22Rv1 (cell line): Measurements from ENCODE around the gene WNT7A.
"Not testable (repeated sequence)": the region's sequence is repeated elsewhere in the genome, so short reads cannot be mapped to it uniquely, and the experiment has no call there.

Experiments used
- H3K27ac ChIP-seq: fragments of 450-650 bp; 2 replicates; pipeline ENCODE4 v1.5.1; 2017
- ZFX ChIP-seq: fragments of 450-650 bp; IDR thresholded peaks from 2 replicates; pipeline ENCODE4 v1.6.1; 2017; ENCODE audit warnings: antibody characterized with exemption, borderline replicate concordance
- TF ChIP-seq, protein P1 (sequence below): fragments of 450-650 bp; IDR thresholded peaks from 2 replicates; pipeline ENCODE4 v1.5.1; 2017; ENCODE audit warnings: mild to moderate bottlenecking

The WNT7A gene

DNA sequence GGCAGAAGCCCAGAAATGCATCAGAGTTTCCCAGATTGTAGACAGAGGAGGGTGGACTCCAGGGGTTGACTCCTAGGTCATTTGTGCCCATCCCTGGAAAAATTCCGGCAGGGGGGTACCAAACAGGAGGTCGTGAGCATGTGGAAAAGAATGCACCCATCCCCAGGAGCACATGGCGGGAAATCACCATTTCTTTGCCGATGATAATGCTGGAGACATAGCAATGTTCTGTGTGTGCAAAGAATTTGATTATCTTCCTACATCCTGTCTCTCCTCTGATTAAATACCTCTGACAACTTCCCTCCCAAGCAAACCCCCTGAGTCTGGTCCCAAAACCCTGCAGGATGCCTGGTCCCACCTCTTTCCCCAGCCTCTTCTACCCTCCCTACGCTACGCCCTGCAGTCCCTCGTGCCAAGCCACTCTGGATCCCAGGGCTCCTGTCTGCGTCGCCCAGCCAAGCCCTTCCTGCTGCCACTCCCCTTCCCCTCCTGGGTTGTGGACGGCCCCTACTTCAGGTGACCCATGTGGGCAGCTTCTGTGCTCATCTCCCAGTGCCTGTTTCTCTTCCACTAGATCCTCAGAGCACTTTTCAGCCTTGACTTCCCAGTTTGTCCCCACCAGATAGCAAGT is 15.8 kb downstream of the WNT7A start:
- no peak overlapping the region for H3K27ac ChIP-seq

DNA sequence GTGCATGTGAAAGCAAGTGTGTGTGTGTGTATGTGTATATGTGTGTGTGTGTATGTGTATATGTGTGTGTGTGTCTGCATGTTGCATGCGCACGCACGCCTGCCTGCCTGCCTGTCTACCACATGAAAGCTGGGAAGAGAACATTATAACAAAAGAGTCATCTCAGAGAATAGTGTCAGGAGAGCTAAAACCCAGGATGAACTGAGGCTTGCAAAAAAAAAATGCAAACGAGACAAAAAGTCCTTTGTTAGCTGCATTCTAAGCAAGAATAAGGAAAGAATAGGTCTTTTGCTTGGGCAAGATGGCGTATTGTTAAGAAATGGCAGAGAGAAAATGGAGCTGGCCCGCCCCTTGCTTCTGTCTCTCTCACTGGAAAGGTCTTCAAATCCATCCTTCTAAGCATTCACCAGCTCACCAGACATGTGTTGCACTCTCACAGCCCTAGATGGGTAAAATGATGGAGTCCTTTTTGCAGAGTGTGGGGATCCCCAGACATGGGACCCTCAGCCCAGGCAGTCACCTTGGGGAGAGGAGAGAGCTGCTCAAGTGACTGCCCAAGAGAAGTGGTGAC is 16.4 kb downstream of the WNT7A start:
- TF ChIP-seq, protein P1, sequence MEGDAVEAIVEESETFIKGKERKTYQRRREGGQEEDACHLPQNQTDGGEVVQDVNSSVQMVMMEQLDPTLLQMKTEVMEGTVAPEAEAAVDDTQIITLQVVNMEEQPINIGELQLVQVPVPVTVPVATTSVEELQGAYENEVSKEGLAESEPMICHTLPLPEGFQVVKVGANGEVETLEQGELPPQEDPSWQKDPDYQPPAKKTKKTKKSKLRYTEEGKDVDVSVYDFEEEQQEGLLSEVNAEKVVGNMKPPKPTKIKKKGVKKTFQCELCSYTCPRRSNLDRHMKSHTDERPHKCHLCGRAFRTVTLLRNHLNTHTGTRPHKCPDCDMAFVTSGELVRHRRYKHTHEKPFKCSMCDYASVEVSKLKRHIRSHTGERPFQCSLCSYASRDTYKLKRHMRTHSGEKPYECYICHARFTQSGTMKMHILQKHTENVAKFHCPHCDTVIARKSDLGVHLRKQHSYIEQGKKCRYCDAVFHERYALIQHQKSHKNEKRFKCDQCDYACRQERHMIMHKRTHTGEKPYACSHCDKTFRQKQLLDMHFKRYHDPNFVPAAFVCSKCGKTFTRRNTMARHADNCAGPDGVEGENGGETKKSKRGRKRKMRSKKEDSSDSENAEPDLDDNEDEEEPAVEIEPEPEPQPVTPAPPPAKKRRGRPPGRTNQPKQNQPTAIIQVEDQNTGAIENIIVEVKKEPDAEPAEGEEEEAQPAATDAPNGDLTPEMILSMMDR, result no peak
- TF ChIP-seq ZFX, result no peak
- no peak overlapping the region for H3K27ac ChIP-seq

More for the DNA sequence above, 15.8 kb downstream of the WNT7A start:
- TF ChIP-seq, protein P1, result no peak
- TF ChIP-seq ZFX, result no peak

DNA sequence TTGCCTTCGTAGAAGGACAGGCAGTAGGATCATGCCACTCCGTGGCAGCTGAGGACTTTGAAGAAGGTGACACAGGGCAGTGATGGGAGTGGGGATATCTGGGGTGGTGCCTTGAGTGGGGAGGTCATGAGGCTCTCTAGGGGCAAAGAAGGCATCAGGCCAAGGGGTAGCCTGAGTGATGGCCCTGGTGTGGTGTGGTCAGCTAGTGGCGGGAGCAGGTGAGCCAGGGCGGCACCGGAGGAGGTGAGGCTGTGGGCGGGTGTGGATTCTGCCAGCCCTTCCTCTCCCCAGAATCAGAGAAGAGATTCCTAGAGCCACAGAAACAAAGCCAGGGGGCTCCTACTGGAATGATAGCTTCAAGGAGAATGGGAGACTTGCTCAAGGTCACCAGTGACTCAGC is 18.4 kb downstream of the WNT7A start:
- H3K27ac ChIP-seq, result no peak overlapping the region
- TF ChIP-seq ZFX, result no peak

DNA sequence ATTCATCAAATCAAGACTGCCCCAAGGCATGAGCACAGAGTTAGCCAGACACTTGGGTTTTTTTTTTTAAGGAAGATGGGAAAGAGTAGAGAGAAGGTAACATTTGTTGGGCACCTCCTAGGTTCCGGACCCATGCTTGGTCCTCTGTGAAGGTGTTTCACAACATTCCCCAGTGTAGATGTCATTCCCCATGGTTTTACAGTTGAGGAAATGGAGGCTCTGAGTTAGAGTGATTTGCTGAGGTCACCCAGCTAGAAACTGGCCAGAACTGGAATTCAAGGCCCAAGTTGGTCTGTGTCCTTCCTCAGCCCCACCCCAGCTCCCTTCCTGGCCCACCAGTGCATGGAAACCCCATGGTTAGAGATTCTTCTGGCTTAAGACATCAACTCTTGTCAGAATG is 19.9 kb downstream of the WNT7A start:
- H3K27ac ChIP-seq, result no peak overlapping the region
- TF ChIP-seq, protein P1, result no peak
- TF ChIP-seq ZFX, result no peak

DNA sequence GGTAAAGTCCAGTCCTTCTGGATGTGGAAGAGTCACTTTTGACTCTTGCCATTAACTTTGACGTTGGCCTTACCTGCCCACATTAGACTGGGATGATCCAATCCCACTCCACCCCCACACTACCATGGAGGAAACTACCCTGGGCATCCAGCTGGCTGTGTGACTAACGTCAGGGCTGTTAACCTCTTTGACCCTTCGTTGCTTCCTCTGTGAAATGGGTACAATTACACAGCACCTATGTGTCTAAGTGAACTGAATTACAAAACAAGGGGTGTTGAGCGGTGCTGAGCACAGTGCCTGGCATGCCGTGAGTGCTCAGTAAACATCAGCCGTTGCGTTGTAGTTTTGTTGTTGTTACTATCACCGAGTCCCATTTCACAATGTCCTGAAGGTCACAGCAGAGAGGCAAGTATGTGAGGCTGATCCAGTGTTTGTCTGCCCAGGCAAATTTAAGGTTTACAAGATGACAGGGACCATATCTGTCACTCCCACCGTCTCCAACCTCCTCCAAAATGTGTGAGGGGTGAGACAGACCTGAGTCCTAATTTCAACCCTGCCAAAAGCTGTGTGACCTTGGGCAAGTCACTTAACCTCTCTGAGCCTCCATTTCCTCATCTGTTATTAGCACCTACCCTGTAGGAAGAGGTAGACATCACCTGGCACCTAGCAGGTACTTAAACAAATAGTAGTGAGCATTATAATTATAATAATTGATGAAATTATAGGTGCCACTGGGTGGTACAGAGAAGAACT is 20.9 kb downstream of the WNT7A start:
- H3K27ac ChIP-seq, result no peak overlapping the region
- no peak for TF ChIP-seq ZFX
- TF ChIP-seq, protein P1, result no peak

DNA sequence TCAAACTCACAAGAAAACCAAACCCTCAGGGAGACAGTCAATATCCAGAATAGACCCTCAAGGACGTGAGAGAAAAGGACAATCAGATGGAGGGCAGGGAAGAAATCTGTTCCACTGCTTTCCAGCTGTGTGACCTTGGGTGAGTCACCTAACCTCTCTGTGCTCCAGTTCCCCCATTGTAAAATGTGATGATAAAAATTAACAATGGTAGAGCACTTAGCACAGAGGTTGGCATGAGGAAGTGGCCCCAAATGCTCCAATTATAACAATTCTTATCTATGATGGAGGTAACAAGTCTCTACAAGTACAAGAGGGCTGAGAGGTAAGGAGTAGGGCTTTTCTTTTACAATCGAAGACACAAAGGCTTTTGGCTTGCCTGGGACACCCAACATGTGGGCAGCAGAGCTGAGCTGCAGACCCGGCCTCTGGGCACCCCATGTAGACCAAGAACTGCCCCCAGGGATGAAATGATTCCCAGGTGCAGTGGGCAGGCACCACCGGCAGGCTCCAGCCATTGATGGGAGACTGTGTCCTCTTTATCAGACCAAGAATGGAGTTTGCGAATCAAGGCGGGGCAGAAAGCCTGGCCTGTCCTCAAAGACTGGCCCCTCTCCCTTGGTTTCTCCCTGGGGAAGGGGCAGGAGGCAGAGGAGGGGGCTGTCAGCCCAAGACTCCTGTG is 22.0 kb downstream of the WNT7A start:
- H3K27ac ChIP-seq, result no peak overlapping the region
- TF ChIP-seq ZFX, result no peak
- TF ChIP-seq, protein P1, result no peak

DNA sequence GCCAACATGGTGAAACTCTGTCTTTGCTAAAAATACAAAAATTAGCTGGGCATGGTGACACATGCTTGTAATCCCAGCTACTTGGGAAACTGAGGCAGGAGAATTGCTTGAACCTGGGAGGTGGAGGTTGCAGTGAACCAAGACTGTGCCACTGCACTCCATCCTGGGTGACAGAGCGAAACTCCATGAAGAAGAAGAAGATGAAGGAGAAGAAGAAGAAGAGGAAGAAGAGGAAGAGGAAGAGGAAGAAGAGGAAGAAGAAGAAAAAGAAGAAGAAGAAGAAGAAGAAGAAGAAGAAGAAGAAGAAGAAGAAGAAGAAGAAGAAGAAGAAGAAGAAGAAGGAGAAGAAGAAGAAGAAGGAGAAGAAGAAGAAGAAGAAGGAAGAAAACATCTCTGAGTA is 23.2 kb downstream of the WNT7A start:
- H3K27ac ChIP-seq, result not testable (repeated sequence)

DNA sequence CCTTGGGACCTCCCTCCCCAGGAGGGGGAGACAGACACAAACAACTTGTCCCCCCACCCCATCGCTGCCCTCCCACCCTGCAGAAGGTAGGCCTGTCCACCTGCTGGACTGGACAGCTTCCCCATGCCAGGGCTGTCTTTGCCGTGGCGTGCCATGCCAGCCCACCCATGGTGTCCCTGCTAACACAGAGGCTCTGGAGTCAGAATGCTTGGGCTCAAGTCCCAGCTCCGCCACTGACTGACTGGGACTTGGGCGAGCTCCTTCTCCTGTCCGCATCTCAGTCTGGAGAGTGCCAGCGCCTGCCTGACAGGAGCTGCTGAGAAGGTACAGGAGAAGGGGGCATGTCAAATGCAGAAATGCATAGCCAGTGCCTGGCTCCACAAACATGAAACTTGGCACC is 23.9 kb downstream of the WNT7A start:
- TF ChIP-seq, protein P1, result no peak
- no peak for TF ChIP-seq ZFX
- no peak overlapping the region for H3K27ac ChIP-seq
